Tongue (tissue), 2 donors: ENCODE measurements around the gene SRPK1. TPM values are rescaled to one million over a fixed set of nuclear protein-coding genes. Genes with fewer than 3 reads are reported as not detected.

Experiments
- DNase-seq: peaks from one replicate; pipeline ENCODE4 v3.0.0-alpha.2; 2015
- total RNA-seq: library from RNA; depleted of rRNA; stranded (reverse); fragments of >200 nt; gene quantifications from one replicate; pipeline ENCODE4 v1.2.3, GENCODE V29; 2014

The SRPK1 gene
- total RNA-seq, 1 donor from 2014 or later = 28.1 TPM

GRCh38 chr6:35817515-35817914 lies 103.4 kb downstream of the SRPK1 start:
- no peak for DNase-seq

- no peak for DNase-seq
Measured at GRCh38 chr6:35811699-35811995, 109.3 kb downstream of the SRPK1 start.

GRCh38 chr6:35810971-35811698 lies 109.8 kb downstream of the SRPK1 start:
- DNase-seq = peak; percentile 40

GRCh38 chr6:35809809-35810208 lies 111.1 kb downstream of the SRPK1 start:
- no peak for DNase-seq

- DNase-seq = peak; percentile 83
Measured at GRCh38 chr6:35808688-35809087, 112.2 kb downstream of the SRPK1 start.

- peak; percentile 76 for DNase-seq
Measured at GRCh38 chr6:35804996-35805736, 115.7 kb downstream of the SRPK1 start, which contains the start of gene LHFPL5. Gene LHFPL5, plus strand, starts transcription at chr6:35805352. Its CDS starts 319 bp downstream, at chr6:35805671.

DNA sequence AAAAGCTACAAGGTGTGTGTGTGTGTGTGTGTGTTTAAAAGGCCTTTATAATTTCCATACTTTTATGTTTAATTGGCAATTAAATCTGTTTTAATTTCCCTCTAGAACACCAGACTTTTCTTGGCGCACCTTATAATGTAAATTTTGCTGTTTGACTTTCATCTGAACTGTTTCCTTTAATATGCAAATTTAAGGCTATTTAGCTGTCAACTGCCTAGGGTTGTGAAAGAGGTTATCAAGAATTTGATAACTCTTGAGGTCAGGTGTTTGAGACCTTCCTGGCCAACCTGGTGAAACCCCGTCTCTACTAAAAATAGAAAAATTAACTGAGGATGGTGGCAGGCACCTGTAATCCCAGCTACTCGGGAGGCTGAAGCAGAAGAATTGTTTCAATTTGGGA lies 119.8 kb downstream of the SRPK1 start:
- DNase-seq = no peak

DNA sequence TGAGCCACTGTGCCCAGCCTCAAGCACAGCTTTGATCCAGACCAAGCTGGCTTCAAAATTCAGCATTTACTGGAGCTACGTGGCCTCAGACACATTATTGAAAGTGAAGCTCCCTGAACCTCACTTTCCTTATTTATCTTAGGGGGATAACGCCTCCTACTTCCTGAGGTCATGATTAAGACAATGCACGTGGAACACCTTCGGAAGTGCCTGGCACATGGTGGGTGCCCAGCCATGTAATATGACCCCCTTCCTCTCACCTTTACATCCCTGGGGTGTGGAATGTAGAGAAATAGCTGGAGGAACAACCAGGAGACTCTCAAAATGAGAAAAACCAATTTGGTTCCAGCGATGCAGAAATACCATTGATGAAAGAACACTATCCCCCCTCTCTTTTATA lies 122.2 kb downstream of the SRPK1 start:
- DNase-seq = no peak

GRCh38 chr6:35797837-35798526 lies 122.9 kb downstream of the SRPK1 start:
- no peak for DNase-seq

GRCh38 chr6:35796236-35796635 lies 124.7 kb downstream of the SRPK1 start:
- no peak for DNase-seq

DNA sequence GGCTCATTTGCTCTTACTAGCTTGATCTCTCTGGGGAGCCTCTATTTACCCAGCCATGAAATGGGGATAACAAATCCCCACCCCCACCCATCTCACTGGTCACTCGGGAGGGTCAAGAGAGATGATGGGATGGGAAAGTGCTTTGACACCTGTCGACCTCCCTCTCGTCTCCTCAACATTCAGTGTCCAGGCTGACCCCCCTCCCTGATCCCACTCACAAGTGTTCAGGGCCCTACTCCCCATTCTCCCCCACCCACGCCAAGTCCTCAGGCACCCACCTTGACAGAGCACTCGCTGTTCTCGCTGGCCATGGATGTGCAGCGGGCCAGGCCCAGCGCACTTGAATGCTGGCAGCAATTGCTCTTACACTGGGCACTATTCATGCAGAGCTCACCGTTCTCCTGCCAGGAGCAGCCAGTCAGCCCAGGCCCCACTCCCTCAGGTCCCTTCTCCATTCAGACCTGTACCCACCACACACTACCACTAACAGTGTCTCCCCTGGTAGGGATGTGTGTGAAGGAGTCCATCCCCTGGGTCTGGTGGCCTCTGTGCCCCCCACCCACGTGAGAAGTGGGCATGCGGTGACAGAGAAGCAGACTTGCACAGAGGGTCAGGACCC lies 125.3 kb downstream of the SRPK1 start:
- no peak for DNase-seq

- no peak for DNase-seq
Measured at GRCh38 chr6:35794536-35795452, 126.1 kb downstream of the SRPK1 start.

DNA sequence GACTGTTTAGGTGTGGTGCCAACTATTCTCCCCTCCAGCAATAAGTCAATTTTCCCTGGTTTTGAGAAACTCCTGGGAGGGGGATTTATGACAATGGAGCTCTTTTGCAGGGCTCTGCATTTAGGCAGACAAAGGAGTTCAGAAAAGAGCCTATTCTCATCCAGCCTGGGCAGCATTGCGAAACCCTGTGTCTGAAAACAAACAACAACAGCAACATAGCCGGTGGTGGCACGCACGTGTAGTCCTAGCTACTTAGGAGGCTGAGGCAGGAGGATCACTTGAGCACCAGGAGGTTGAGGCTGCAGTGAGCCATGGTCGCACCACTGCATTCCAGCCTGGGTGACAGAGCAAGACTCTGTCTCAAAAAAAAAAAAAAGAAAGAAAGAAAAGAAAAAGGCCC lies 130.2 kb downstream of the SRPK1 start:
- no peak for DNase-seq

DNA sequence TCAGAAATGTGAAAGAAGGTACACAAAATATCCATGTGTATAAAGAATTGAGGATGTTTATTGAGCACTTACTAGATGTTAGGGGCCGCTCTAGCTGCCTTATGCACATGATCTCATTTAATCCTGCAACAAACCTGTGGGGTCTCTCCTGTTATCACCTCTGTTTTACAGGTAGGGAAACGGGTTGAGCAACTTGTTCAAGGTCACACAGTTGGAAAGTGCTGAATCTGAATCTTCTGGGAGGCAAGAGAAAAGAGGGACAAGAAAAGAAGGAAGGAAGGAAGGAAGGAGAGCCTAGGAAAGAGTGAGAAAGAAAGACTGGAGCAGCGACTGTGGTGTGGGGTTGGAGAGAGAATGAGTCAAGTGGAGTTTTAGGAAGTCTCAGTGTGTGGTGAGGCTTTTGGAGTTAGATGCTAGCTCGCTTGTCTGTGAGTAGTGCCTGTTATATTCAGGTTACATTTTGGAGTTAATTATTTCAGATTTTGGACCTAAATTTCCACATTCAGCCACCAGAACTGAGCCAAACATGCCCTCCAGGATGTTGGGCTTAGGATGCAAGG lies 132.4 kb downstream of the SRPK1 start:
- DNase-seq = no peak

DNA sequence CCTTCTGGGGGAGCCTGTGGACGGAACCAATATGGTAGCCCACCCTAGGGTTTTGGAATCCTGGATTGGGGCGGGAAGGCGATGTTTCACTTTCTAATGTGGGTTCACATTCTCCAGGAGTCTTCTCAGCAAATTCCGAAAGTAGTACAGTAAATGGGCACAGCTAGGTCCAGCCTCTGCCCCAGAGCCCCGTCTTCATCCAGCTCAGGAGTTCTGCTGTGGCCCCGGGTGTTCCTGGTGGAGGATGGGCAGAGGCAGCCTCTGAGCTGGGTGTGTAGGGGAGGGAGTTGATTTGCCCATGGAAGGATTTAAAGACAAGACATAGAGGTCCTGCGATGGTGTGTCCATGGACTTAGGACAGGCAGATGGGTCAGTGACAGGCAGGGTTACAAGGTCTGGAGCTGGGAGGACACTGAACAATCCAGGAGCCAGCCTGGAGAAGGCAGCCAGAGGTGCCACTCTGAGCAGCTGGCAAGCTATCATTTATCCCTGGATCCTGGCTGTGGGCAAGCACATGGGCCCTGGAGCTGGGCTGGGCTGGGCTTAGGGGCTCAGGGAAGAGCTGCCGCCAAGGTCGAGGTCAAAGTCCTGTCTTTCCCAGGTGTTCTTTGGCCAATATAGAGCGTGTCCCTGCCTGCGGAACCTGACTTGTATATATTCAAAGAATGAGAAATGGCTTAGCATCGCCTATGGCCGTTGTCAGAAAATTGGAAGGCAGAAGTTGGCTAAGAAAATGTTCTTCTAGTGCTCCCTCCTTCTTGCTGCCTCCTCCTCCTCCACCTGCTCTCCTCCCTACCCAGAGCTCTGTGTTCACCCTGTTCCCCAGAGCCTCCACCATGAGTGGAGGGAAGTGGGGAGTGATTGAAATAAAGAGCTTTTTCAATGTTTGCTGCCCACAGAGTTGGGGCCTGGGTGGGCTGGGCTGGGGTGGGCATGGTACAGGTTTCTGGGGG lies 133.4 kb downstream of the SRPK1 start:
- no peak for DNase-seq

DNA sequence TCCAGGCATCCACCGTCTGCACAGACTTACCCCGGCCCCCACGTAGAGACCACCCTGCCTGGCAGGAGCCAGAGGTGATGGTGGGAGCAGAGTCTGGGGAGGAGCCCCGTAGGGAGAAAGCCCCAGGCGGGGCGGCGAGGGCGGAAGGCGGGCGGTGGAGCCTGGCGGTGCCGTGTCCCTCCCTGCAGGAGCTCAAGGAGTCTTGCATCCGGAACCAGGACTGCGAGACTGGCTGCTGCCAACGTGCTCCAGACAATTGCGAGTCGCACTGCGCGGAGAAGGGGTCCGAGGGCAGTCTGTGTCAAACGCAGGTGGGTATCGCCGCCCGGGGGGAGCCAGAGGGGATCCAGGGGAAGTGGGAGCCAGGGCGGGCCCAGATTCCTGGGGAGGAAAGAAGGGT lies 134.1 kb downstream of the SRPK1 start:
- no peak for DNase-seq

GRCh38 chr6:35786272-35786671 lies 134.6 kb downstream of the SRPK1 start:
- no peak for DNase-seq

GRCh38 chr6:35784200-35784599 lies 136.7 kb downstream of the SRPK1 start:
- no peak for DNase-seq
